Chondrocyte (in vitro differentiated cells): ENCODE measurements around the gene AKT3. TPM values are rescaled to one million over a fixed set of nuclear protein-coding genes. Genes with fewer than 3 reads are reported as not detected.

Experiments
- DNase-seq: peaks from one replicate; pipeline ENCODE4 v3.0.0; 2021; ENCODE audit warnings: mixed read lengths, low spot score
- H3K27ac Mint-ChIP-seq: one replicate; pipeline ENCODE4 v1.8.0; 2021; ENCODE audit warnings: mild to moderate bottlenecking, moderate library complexity, mixed read lengths; ENCODE audit not compliant: unreplicated experiment
- H3K27me3 Mint-ChIP-seq: 2 replicates; pipeline ENCODE4 v1.8.0; 2021; ENCODE audit warnings: low read depth, mixed read lengths
- H3K36me3 Mint-ChIP-seq: 2 replicates; pipeline ENCODE4 v1.8.0; 2021; ENCODE audit warnings: low read depth, mixed read lengths
- H3K4me1 Mint-ChIP-seq: 2 replicates; pipeline ENCODE4 v1.8.0; 2021; ENCODE audit warnings: low read depth, mild to moderate bottlenecking, mixed read lengths
- H3K4me3 Mint-ChIP-seq: one replicate; pipeline ENCODE4 v1.8.0; 2021; ENCODE audit warnings: mild to moderate bottlenecking, moderate library complexity, mixed read lengths; ENCODE audit not compliant: unreplicated experiment
- H3K9me3 Mint-ChIP-seq: 2 replicates; pipeline ENCODE4 v1.8.0; 2021; ENCODE audit warnings: low read depth, mixed read lengths
- total RNA-seq: library from RNA; stranded (reverse); gene quantifications from 3 replicates; pipeline ENCODE4 v1.2.1, GENCODE V29; 2021
- TF ChIP-seq, protein P1 (sequence below): fragments of 200-600 bp; sonication (generic); IDR thresholded peaks from 2 replicates; pipeline ENCODE4 v1.5.0; 2021; ENCODE audit warnings: antibody characterized with exemption, mild to moderate bottlenecking, moderate library complexity

AKT3 gene
- total RNA-seq, 1 donor from 2014 or later: 111 TPM

GRCh38 chr1:243475966-243476365 is 374.1 kb downstream of the AKT3 start:
- Mint-ChIP-seq H3K9me3 (peaks cover 6% of the 10 kb centered on the region), H3K27ac (no peak overlapping the region), H3K4me1 (peaks cover 6% of the 10 kb centered on the region), H3K27me3 (no peaks in the 10 kb centered on the region), H3K4me3 (no peak overlapping the region), H3K36me3 (peaks cover 2% of the 10 kb centered on the region)
- no peak for DNase-seq
- TF ChIP-seq, protein P1, sequence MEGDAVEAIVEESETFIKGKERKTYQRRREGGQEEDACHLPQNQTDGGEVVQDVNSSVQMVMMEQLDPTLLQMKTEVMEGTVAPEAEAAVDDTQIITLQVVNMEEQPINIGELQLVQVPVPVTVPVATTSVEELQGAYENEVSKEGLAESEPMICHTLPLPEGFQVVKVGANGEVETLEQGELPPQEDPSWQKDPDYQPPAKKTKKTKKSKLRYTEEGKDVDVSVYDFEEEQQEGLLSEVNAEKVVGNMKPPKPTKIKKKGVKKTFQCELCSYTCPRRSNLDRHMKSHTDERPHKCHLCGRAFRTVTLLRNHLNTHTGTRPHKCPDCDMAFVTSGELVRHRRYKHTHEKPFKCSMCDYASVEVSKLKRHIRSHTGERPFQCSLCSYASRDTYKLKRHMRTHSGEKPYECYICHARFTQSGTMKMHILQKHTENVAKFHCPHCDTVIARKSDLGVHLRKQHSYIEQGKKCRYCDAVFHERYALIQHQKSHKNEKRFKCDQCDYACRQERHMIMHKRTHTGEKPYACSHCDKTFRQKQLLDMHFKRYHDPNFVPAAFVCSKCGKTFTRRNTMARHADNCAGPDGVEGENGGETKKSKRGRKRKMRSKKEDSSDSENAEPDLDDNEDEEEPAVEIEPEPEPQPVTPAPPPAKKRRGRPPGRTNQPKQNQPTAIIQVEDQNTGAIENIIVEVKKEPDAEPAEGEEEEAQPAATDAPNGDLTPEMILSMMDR: peak; percentile 67

DNA sequence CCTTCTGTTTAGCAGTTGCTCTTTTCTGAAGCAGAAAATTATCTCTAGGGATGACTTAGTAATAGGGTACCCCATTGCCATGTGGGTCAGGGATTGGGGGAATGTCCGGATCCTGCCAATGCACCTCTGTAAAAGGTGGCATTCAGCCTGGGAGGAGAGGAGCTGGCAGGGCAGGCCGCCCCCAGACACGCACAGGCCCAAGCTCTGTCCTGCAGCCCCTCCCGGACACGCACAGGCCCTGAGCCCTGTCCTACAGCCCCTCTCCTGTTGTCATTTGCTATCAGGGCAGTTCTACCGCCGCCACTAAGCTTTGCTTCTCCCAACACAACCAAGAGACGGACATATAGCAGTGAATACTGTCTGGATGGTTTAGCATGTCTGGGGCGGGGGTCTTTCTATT is 375.1 kb downstream of the AKT3 start:
- no peaks in the 10 kb centered on the region for H3K27me3 Mint-ChIP-seq
- H3K4me1 Mint-ChIP-seq: peaks cover 6% of the 10 kb centered on the region
- H3K9me3 Mint-ChIP-seq: peaks cover 5% of the 10 kb centered on the region
- no peak overlapping the region for H3K27ac Mint-ChIP-seq
- TF ChIP-seq, protein P1: no peak
- no peak overlapping the region for H3K4me3 Mint-ChIP-seq
- DNase-seq: no peak
- peaks cover 2% of the 10 kb centered on the region for H3K36me3 Mint-ChIP-seq

GRCh38 chr1:243474136-243474881 is 375.7 kb downstream of the AKT3 start:
- Mint-ChIP-seq H3K36me3 (peaks cover 4% of the 10 kb centered on the region), H3K27ac (no peak overlapping the region), H3K9me3 (no peaks in the 10 kb centered on the region), H3K4me1 (peaks cover 6% of the 10 kb centered on the region), H3K4me3 (no peak overlapping the region), H3K27me3 (no peaks in the 10 kb centered on the region)
- TF ChIP-seq, protein P1: no peak
- no peak for DNase-seq

- no peaks in the 10 kb centered on the region for H3K27me3 Mint-ChIP-seq
- H3K4me1 Mint-ChIP-seq: peaks cover 6% of the 10 kb centered on the region
- peak overlapping the region; percentile 11 for H3K4me3 Mint-ChIP-seq
- H3K36me3 Mint-ChIP-seq: peaks cover 4% of the 10 kb centered on the region
- TF ChIP-seq, protein P1: no peak
- DNase-seq: no peak
- H3K27ac Mint-ChIP-seq: no peak overlapping the region
- no peaks in the 10 kb centered on the region for H3K9me3 Mint-ChIP-seq
Observed at GRCh38 chr1:243473227-243474135, 376.6 kb downstream of the AKT3 start.
